GM12801 (cell line): Measurements from ENCODE around the gene KIF21A.

ENCODE experiments used
- TF ChIP-seq, protein P1 (sequence below): IDR thresholded peaks from one replicate; pipeline ENCODE4 v1.5.1; 2011; ENCODE audit warnings: control low read depth; ENCODE audit not compliant: insufficient read length; ENCODE audit errors: extremely low read depth

KIF21A gene

DNA sequence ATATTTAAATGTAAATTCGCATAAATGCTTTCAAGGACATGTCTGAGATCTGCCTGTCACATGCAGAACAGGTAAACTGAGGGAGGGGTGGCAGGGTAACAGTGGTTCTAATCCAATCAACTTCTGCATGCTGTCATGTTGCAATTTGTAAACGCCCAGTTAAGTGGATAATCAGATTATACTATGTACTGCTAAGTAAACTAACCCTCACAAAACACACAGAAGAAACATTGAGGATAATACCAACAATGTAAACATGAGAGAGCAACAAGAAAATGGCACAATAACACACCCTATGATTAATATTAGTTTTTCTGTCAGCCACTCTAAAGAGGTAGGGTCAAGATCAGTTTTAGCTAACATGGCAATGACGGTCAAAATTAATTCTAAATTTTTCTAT is 123.7 kb downstream of the KIF21A start:
- TF ChIP-seq, protein P1, sequence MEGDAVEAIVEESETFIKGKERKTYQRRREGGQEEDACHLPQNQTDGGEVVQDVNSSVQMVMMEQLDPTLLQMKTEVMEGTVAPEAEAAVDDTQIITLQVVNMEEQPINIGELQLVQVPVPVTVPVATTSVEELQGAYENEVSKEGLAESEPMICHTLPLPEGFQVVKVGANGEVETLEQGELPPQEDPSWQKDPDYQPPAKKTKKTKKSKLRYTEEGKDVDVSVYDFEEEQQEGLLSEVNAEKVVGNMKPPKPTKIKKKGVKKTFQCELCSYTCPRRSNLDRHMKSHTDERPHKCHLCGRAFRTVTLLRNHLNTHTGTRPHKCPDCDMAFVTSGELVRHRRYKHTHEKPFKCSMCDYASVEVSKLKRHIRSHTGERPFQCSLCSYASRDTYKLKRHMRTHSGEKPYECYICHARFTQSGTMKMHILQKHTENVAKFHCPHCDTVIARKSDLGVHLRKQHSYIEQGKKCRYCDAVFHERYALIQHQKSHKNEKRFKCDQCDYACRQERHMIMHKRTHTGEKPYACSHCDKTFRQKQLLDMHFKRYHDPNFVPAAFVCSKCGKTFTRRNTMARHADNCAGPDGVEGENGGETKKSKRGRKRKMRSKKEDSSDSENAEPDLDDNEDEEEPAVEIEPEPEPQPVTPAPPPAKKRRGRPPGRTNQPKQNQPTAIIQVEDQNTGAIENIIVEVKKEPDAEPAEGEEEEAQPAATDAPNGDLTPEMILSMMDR: no peak

DNA sequence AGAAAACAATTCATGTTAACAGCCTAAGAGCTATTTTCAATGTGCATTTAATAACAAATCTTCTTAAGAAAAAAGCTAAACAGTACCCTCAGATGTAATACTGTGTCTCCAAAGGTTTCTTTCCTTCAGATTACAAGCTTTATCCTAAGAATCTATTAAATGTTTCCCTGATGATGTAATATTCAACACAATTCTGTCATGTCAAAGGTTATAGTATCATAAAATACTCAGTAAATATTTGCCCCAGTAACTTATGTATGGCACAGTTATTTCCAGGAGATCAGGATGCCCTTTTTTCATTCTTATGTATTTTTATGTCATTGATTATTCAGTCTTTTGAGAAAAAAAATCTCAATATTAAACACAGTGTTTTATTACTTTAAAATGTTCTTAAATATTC is 128.4 kb downstream of the KIF21A start:
- TF ChIP-seq, protein P1: no peak

GRCh38 chr12:39309516-39309915 is 133.4 kb downstream of the KIF21A start:
- TF ChIP-seq, protein P1: no peak

DNA sequence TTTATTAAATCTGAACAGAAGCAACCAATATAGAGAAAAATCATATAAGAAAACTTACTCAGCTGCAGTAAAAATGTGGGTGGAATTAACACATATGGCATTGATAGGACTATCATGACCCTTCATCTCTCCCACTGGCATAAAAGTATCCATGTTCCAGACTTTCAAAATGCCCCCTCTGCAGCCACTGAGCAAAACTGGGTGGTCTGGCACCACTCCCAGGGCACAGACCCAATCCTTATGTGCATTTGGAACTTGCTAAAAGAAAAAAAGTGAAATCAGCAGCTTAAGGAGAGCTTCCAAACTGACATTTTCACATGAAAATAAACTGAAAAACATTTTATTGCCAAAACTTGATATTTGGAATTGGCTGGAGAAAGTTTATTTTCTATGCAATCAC is 141.5 kb downstream of the KIF21A start:
- TF ChIP-seq, protein P1: no peak

- TF ChIP-seq, protein P1: no peak
Measured at GRCh38 chr12:39300799-39301198, 142.1 kb downstream of the KIF21A start.

DNA sequence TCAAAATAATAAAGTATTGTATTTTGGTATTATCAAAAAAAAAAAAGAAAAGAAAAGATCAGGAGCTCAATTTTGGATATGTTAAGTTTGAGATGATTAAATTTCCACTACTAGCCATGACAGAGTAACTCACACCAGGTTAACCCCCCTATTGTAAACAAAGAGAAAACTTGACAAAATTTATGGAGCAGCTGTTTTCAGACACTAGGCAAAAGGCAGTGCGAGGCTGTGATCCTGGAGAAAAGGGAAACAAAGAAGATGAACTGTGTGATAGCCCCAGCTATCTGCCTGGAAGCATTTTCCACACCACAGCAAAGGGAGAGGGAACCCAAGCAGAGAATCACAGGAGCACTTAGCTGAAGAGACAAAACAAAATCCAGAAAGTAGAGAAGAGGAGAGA is 145.0 kb downstream of the KIF21A start:
- TF ChIP-seq, protein P1: no peak

DNA sequence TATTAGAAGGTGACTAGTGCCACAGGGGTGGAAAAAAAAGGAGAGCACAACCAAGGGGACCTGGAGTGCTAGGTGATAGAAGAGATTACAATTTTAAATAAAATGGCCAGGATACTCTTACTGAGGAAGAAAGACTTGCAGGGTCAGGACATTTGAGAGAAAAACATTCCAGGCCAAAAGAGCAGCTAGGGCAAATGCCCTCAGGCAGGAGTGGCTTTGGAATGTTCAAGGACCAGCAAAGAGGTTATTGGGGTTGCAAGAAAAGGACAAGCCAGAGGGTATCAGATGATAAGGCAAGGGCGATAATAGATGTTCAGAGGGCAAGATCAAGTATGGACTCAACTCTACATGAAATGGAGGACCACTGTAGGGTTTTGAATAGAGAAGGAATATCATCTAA is 146.4 kb downstream of the KIF21A start:
- TF ChIP-seq, protein P1: no peak

GRCh38 chr12:39294715-39295114 is 148.2 kb downstream of the KIF21A start:
- TF ChIP-seq, protein P1: no peak
